HUES48 (cell line): ENCODE results near the gene YPEL4.
A peak's percentile ranks its signal among the peaks of the same experiment; 100 is the strongest.
"Not testable (repeated sequence)": the region's sequence is repeated elsewhere in the genome, so short reads cannot be mapped to it uniquely, and the experiment has no call there.

Experiments
- H3K27ac ChIP-seq: one replicate; pipeline ENCODE4 v1.7.0; 2013; ENCODE audit warnings: low read depth, low read length, inconsistent platforms
- H3K27me3 ChIP-seq: 2 replicates; pipeline ENCODE4 v1.6.1; 2013; ENCODE audit warnings: mild to moderate bottlenecking, low read length; ENCODE audit not compliant: control insufficient read depth, insufficient read depth
- H3K36me3 ChIP-seq: 2 replicates; pipeline ENCODE4 v1.6.1; 2013; ENCODE audit warnings: low read length; ENCODE audit not compliant: control insufficient read depth, insufficient read depth
- H3K4me1 ChIP-seq: 2 replicates; pipeline ENCODE4 v1.6.1; 2013; ENCODE audit warnings: mild to moderate bottlenecking, low read length; ENCODE audit not compliant: control insufficient read depth, insufficient read depth
- H3K4me3 ChIP-seq: 2 replicates; pipeline ENCODE4 v1.5.1; 2013; ENCODE audit warnings: mild to moderate bottlenecking, low read depth, low read length
- H3K9ac ChIP-seq: 2 replicates; pipeline ENCODE4 v1.6.1; 2013; ENCODE audit warnings: mild to moderate bottlenecking, low read depth, low read length, moderate library complexity
- H3K9me3 ChIP-seq: 2 replicates; pipeline ENCODE4 v1.6.1; 2013; ENCODE audit warnings: low read length; ENCODE audit not compliant: control insufficient read depth, insufficient read depth

Gene YPEL4

DNA sequence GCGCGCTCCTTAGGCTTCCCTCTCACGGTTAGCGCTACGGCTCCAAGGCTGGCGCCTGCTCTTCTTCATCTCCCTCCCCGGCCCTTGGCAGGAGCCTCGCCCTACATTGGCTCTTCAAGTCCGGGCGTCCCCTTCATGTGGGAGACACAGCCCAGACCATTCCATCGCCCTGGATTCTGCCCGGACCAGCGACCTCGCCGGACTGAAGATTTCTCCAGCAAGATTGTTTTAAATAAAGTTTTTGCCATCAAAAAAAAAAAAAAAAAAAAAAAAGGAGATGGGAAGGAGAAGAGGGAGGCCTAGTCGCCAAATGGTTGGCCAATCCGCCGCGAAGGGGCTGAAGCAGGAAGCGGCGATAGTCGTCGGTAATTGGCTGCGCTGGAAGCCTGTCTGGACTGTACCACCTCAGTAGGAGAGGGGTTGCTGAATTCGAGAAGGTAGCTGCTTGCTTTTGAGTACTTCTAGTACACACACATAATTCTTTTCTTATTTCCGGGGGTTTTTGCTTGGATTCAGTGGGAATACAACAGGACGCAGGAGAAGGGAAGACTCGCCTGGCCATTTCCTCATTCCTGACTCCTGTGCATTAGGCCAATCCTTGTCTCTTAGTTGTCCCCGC lies 17.5 kb upstream of the YPEL4 start:
- H3K4me1 ChIP-seq, result no peaks in the 10 kb centered on the region; the same call in 1 of the 2 replicates
- no peaks in the 10 kb centered on the region for H3K27me3 ChIP-seq
- H3K9me3 ChIP-seq, result no peaks in the 10 kb centered on the region
- peak overlapping the region; percentile 100 for H3K9ac ChIP-seq
- peak overlapping the region; percentile 94 for H3K27ac ChIP-seq
- peaks cover 10% of the 10 kb centered on the region for H3K36me3 ChIP-seq
- peak overlapping the region; percentile 94 for H3K4me3 ChIP-seq

GRCh38 chr11:57663975-57664374 lies 14.3 kb upstream of the YPEL4 start:
- H3K9ac ChIP-seq, result no peak overlapping the region
- H3K4me3 ChIP-seq, result no peak overlapping the region
- H3K9me3 ChIP-seq, result no peaks in the 10 kb centered on the region
- no peaks in the 10 kb centered on the region; the same call in 1 of the 2 replicates for H3K4me1 ChIP-seq
- no peaks in the 10 kb centered on the region for H3K27me3 ChIP-seq
- no peak overlapping the region for H3K27ac ChIP-seq
- H3K36me3 ChIP-seq, result peaks cover 30% of the 10 kb centered on the region

DNA sequence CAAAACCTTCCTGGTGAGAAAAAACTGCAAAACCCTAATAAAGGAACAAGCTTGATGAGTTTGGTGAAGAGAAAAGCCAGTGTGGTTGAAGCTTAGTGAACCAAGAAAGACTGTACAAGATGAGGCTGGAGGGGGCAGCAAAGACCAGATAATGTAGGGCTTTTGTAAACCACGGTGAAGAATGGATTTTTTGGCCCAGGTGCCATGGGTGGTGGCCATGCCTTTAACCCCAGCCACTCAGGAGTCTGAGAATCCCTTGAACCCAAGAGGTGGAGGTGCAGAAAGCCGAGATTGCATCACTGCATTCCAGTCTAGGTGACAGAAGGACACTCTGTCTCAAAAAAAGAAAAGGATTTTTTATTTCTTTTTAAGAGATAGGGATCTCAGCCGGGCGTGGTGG lies 13.2 kb upstream of the YPEL4 start:
- Histone ChIP-seq H3K4me3 (no peak overlapping the region), H3K36me3 (peaks cover 30% of the 10 kb centered on the region), H3K9me3 (no peaks in the 10 kb centered on the region), H3K27me3 (no peaks in the 10 kb centered on the region), H3K4me1 (no peaks in the 10 kb centered on the region), H3K9ac (no peak overlapping the region), H3K27ac (no peak overlapping the region)

- H3K4me1 ChIP-seq, result no peaks in the 10 kb centered on the region
- no peaks in the 10 kb centered on the region; the same call in 1 of the 2 replicates for H3K27me3 ChIP-seq
- no peak overlapping the region for H3K27ac ChIP-seq
- H3K4me3 ChIP-seq, result no peak overlapping the region
- H3K9me3 ChIP-seq, result no peaks in the 10 kb centered on the region
- no peak overlapping the region for H3K9ac ChIP-seq
- peaks cover 30% of the 10 kb centered on the region for H3K36me3 ChIP-seq
Measured at GRCh38 chr11:57659669-57660068, 10.0 kb upstream of the YPEL4 start.

GRCh38 chr11:57658023-57658361 lies 8.3 kb upstream of the YPEL4 start:
- peaks cover under 1% of the 10 kb centered on the region for H3K27me3 ChIP-seq
- H3K9me3 ChIP-seq, result no peaks in the 10 kb centered on the region
- peak overlapping the region; percentile 74 for H3K9ac ChIP-seq
- peak overlapping the region; percentile 53 for H3K27ac ChIP-seq
- peaks cover 30% of the 10 kb centered on the region for H3K36me3 ChIP-seq
- H3K4me1 ChIP-seq, result peaks cover 3% of the 10 kb centered on the region
- H3K4me3 ChIP-seq, result peak overlapping the region; percentile 91

- peaks cover 30% of the 10 kb centered on the region for H3K36me3 ChIP-seq
- H3K9me3 ChIP-seq, result no peaks in the 10 kb centered on the region
- peak within 1 kb of the TSS; percentile 91 for H3K4me3 ChIP-seq
- H3K27ac ChIP-seq, result peak within 1 kb of the TSS; percentile 77
- H3K4me1 ChIP-seq, result peaks cover 6% of the 10 kb centered on the region
- H3K9ac ChIP-seq, result peak within 1 kb of the TSS; percentile 74
- peaks cover 5% of the 10 kb centered on the region for H3K27me3 ChIP-seq
Measured at GRCh38 chr11:57657194-57658022, 7.7 kb upstream of the YPEL4 start, which contains the start of gene CLP1. CLP1 (plus strand) TSS chr11:57657762; CDS start chr11:57659477, 1,715 bp downstream.

DNA sequence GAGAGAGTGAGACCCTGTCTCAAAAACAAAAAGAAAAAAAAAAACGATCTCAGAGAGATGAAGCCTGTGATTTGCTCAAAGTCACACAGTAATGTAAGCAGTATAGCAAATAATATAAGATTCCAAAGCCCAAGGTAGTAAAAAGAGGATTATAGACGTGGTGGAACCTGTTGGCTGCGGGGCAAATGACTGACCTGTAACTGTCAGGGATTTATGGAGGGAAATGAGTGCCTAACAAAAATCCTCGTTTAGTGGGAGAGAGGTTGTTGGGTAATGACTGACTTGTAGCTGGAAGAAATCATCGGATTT lies 7.1 kb upstream of the YPEL4 start:
- peaks cover 6% of the 10 kb centered on the region for H3K4me1 ChIP-seq
- H3K9ac ChIP-seq, result peak overlapping the region; percentile 53; the same call in 1 of the 2 replicates
- H3K4me3 ChIP-seq, result peak overlapping the region; percentile 91
- peak overlapping the region; percentile 77 for H3K27ac ChIP-seq
- H3K36me3 ChIP-seq, result peaks cover 27% of the 10 kb centered on the region
- H3K9me3 ChIP-seq, result no peaks in the 10 kb centered on the region
- H3K27me3 ChIP-seq, result peaks cover 10% of the 10 kb centered on the region

- Histone ChIP-seq H3K36me3 (no peaks in the 10 kb centered on the region), H3K27ac (no peak overlapping the region), H3K9ac (no peak overlapping the region), H3K4me1 (peaks cover 26% of the 10 kb centered on the region), H3K4me3 (no peak overlapping the region), H3K9me3 (no peaks in the 10 kb centered on the region), H3K27me3 (peaks cover 19% of the 10 kb centered on the region)
Measured at GRCh38 chr11:57653163-57653562, 3.5 kb upstream of the YPEL4 start.

- Histone ChIP-seq H3K27me3 (peaks cover 19% of the 10 kb centered on the region), H3K4me1 (peaks cover 31% of the 10 kb centered on the region), H3K9ac (no peak overlapping the region), H3K9me3 (no peaks in the 10 kb centered on the region), H3K4me3 (no peak overlapping the region), H3K36me3 (no peaks in the 10 kb centered on the region), H3K27ac (no peak overlapping the region)
Measured at GRCh38 chr11:57652662-57653061, 3.0 kb upstream of the YPEL4 start.

- not testable (repeated sequence) for H3K9me3 ChIP-seq, H3K27ac ChIP-seq, H3K4me3 ChIP-seq, H3K9ac ChIP-seq, H3K36me3 ChIP-seq
- H3K4me1 ChIP-seq, result peaks cover 35% of the 10 kb centered on the region
- peaks cover 19% of the 10 kb centered on the region for H3K27me3 ChIP-seq
Measured at GRCh38 chr11:57652230-57652629, 2.5 kb upstream of the YPEL4 start.

- H3K27me3 ChIP-seq, result peaks cover 19% of the 10 kb centered on the region
- no peaks in the 10 kb centered on the region for H3K9me3 ChIP-seq
- H3K4me1 ChIP-seq, result peaks cover 44% of the 10 kb centered on the region
- H3K27ac ChIP-seq, result no peak overlapping the region
- no peak overlapping the region for H3K9ac ChIP-seq
- H3K4me3 ChIP-seq, result no peak overlapping the region
- no peaks in the 10 kb centered on the region for H3K36me3 ChIP-seq
Measured at GRCh38 chr11:57651408-57651807, 1.7 kb upstream of the YPEL4 start.
